A673 (cell line): ENCODE data around the gene SIRT7.

Experiments
- EZH2 ChIP-seq: fragments of 200-600 bp; sonication (generic); IDR thresholded peaks from 2 replicates; pipeline ENCODE4 v1.6.1; 2017; ENCODE audit warnings: borderline replicate concordance, low read depth, mild to moderate bottlenecking, mixed read lengths, antibody characterized with exemption, low read length; ENCODE audit not compliant: poor library complexity, severe bottlenecking
- TF ChIP-seq, protein P1 (sequence below): fragments of 300-800, 200-600 bp; sonication (generic); conservative IDR thresholded peaks from 2 replicates; pipeline ENCODE4 v1.5.1; 2017; ENCODE audit warnings: low read depth, mild to moderate bottlenecking, antibody characterized with exemption, low read length, moderate library complexity, mixed read lengths

DNA sequence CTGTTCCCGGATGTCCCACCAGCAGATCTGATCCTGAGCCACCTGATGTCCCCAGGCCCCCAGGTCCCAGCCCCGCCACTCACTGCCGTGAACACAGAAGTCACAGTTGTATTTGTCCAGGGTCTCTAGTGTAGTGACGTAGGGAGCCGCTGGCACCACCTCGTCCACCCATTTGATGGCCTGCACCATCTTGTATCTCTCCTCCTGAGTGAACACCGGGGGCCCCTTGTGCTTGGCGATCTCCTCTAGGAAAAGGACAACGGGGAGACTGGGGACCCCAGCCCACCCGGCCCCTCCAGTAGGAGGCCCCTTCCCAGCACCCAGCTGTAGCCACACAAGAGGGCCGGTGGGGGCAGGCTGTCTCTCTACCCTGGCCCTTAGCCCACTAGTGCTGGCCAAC, 9.2 kb downstream of the SIRT7 start:
- TF ChIP-seq, protein P1, sequence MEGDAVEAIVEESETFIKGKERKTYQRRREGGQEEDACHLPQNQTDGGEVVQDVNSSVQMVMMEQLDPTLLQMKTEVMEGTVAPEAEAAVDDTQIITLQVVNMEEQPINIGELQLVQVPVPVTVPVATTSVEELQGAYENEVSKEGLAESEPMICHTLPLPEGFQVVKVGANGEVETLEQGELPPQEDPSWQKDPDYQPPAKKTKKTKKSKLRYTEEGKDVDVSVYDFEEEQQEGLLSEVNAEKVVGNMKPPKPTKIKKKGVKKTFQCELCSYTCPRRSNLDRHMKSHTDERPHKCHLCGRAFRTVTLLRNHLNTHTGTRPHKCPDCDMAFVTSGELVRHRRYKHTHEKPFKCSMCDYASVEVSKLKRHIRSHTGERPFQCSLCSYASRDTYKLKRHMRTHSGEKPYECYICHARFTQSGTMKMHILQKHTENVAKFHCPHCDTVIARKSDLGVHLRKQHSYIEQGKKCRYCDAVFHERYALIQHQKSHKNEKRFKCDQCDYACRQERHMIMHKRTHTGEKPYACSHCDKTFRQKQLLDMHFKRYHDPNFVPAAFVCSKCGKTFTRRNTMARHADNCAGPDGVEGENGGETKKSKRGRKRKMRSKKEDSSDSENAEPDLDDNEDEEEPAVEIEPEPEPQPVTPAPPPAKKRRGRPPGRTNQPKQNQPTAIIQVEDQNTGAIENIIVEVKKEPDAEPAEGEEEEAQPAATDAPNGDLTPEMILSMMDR = no peak
- no peak for TF ChIP-seq EZH2
